Glomerular endothelial cell (primary cell): ENCODE data around the gene SDF2. TPM values are rescaled to one million over a fixed set of nuclear protein-coding genes. Genes with fewer than 3 reads are reported as not detected.

ENCODE experiments used
- total RNA-seq: library from RNA; depleted of rRNA; stranded (reverse); fragments of >200 nt; gene quantifications from 2 replicates; pipeline ENCODE4 v1.2.3, GENCODE V29; 2015

The SDF2 gene
- total RNA-seq, 1 donor from 2014 or later = 58.6 TPM

Other genes with a start within 250 kb of the SDF2 start
- gene SLC13A2, start 188.3 kb downstream of the SDF2 start, total RNA-seq = not detected in 2 replicates
- gene FOXN1, start 155.6 kb downstream of the SDF2 start, total RNA-seq = not detected in 2 replicates
- 38.0 and 40.0 TPM in 2 replicates for gene UNC119, start 109.3 kb downstream of the SDF2 start, total RNA-seq
- 101 and 112 TPM in 2 replicates for gene PIGS, start 90.4 kb downstream of the SDF2 start, total RNA-seq
- gene ALDOC, start 85.0 kb downstream of the SDF2 start, total RNA-seq = 14.1 and 23.8 TPM in 2 replicates
- 13.0 and 18.6 TPM in 2 replicates for gene SPAG5, start 62.9 kb downstream of the SDF2 start, total RNA-seq
- 2.5 and 5.1 TPM in 2 replicates for gene RSKR, start 47.7 kb downstream of the SDF2 start, total RNA-seq
- gene BLTP2, start 16.7 kb downstream of the SDF2 start, total RNA-seq = 132 and 154 TPM in 2 replicates
- 49.1 and 65.2 TPM in 2 replicates for gene SUPT6H, start 299 bp upstream of the SDF2 start, total RNA-seq
- 0.23 TPM in 1 of 2 replicates, not detected in the other for gene PROCA1, start 50.0 kb upstream of the SDF2 start, total RNA-seq
- gene RAB34, start 56.0 kb upstream of the SDF2 start, total RNA-seq = 80.6 and 99.5 TPM in 2 replicates
- 328 and 663 TPM in 2 replicates for gene RPL23A, start 58.1 kb upstream of the SDF2 start, total RNA-seq
- 2.8 and 3.4 TPM in 2 replicates for gene TLCD1, start 64.3 kb upstream of the SDF2 start, total RNA-seq
- 2.8 and 5.4 TPM in 2 replicates for gene NEK8, start 66.9 kb upstream of the SDF2 start, total RNA-seq
- gene TRAF4, start 82.1 kb upstream of the SDF2 start, total RNA-seq = 38.8 and 42.8 TPM in 2 replicates
- gene FAM222B, start 180.9 kb upstream of the SDF2 start, total RNA-seq = 39.8 and 42.0 TPM in 2 replicates
- gene ERAL1, start 193.1 kb upstream of the SDF2 start, total RNA-seq = 42.0 and 49.2 TPM in 2 replicates
- 124 and 133 TPM in 2 replicates for gene FLOT2, start 235.8 kb upstream of the SDF2 start, total RNA-seq
- gene DHRS13, start 241.2 kb upstream of the SDF2 start, total RNA-seq = 5.3 and 5.5 TPM in 2 replicates